ENCODE results near the gene TAS2R38. TPM values are rescaled to one million over a fixed set of nuclear protein-coding genes. Genes with fewer than 3 reads are reported as not detected.

Gene TAS2R38
- total RNA-seq, 2 donors from 2014 or later = not detected

DNA sequence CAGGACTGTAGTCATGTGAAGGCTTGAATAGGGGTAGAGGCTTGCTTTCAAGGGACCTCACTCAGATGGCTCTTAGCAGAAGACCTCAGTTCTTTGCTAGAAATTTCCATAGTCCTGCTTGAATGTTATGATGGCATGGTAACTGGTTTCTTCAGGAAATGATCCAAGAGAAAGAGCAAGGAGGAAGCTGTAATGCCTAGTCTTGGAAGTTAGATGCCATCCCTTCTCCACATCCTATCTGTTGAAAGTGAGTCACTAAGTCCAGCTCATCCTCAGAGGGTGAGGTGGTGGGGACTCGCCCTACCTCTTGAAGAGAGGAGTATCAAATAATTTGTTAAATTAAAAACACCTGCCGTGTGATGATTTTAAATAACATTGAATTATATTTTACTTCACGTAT, 26.7 kb upstream of the TAS2R38 start:
- DNase-seq = no peak
- no peaks in the 10 kb centered on the region for H3K36me3 Mint-ChIP-seq (ENCODE audit: low read depth)
- no peak overlapping the region for H3K4me3 Mint-ChIP-seq
- H3K4me1 Mint-ChIP-seq = peaks cover 6% of the 10 kb centered on the region
- Histone ChIP-seq H3K9me3 (ENCODE audit: control insufficient read depth, low read length) (no peaks in the 10 kb centered on the region), H3K9ac (ENCODE audit: extremely low read depth, low read length, poor library complexity, severe bottlenecking) (no peak overlapping the region), H3K4me3 (ENCODE audit: low read length) (no peak overlapping the region), H3K4me1 (ENCODE audit: control insufficient read depth, insufficient read depth, low read length) (no peaks in the 10 kb centered on the region), H3K36me3 (ENCODE audit: control insufficient read depth, insufficient read depth, low read length) (no peaks in the 10 kb centered on the region), H3K27me3 (ENCODE audit: control insufficient read depth, insufficient read depth, low read length, poor library complexity, severe bottlenecking) (no peaks in the 10 kb centered on the region), H3K27ac (ENCODE audit: low read depth, low read length) (no peak overlapping the region)
- H3K9me3 Mint-ChIP-seq = no peaks in the 10 kb centered on the region
- 92% methylated on average over 3 of the region's 3 CpGs; no CpG with 5 or more reads in 1 of the 2 experiments for WGBS, 2 experiments (ENCODE audit: insufficient coverage in 1 of 2, insufficient read length in 1 of 2)
- H3K27ac Mint-ChIP-seq = no peak overlapping the region
- no peak for TF ChIP-seq CTCF (conservative IDR thresholded peaks at IDR 0.05)
- peaks cover 8% of the 10 kb centered on the region for H3K27me3 Mint-ChIP-seq (ENCODE audit: insufficient read depth)

GRCh38 chr7:141999058-141999623, 25.6 kb upstream of the TAS2R38 start:
- 71 to 79% methylated on average over 3 to 4 of the region's 4 CpGs for WGBS, 2 experiments (ENCODE audit: insufficient coverage in 1 of 2, insufficient read length in 1 of 2)
- no peaks in the 10 kb centered on the region for H3K9me3 ChIP-seq (ENCODE audit: control insufficient read depth, low read length)
- H3K27ac Mint-ChIP-seq = no peak overlapping the region
- no peak for TF ChIP-seq CTCF (conservative IDR thresholded peaks at IDR 0.05)
- H3K9ac ChIP-seq (ENCODE audit: extremely low read depth, low read length, poor library complexity, severe bottlenecking) = no peak overlapping the region
- no peak overlapping the region for H3K27ac ChIP-seq (ENCODE audit: low read depth, low read length)
- no peaks in the 10 kb centered on the region for H3K27me3 ChIP-seq (ENCODE audit: control insufficient read depth, insufficient read depth, low read length, poor library complexity, severe bottlenecking)
- peaks cover 8% of the 10 kb centered on the region for H3K27me3 Mint-ChIP-seq (ENCODE audit: insufficient read depth)
- no peaks in the 10 kb centered on the region for H3K36me3 Mint-ChIP-seq (ENCODE audit: low read depth)
- no peaks in the 10 kb centered on the region for H3K36me3 ChIP-seq (ENCODE audit: control insufficient read depth, insufficient read depth, low read length)
- H3K9me3 Mint-ChIP-seq = no peaks in the 10 kb centered on the region
- no peaks in the 10 kb centered on the region for H3K4me1 ChIP-seq (ENCODE audit: control insufficient read depth, insufficient read depth, low read length)
- H3K4me3 ChIP-seq (ENCODE audit: low read length) = no peak overlapping the region
- H3K4me1 Mint-ChIP-seq = peaks cover 12% of the 10 kb centered on the region
- no peak for DNase-seq
- no peak overlapping the region for H3K4me3 Mint-ChIP-seq

DNA sequence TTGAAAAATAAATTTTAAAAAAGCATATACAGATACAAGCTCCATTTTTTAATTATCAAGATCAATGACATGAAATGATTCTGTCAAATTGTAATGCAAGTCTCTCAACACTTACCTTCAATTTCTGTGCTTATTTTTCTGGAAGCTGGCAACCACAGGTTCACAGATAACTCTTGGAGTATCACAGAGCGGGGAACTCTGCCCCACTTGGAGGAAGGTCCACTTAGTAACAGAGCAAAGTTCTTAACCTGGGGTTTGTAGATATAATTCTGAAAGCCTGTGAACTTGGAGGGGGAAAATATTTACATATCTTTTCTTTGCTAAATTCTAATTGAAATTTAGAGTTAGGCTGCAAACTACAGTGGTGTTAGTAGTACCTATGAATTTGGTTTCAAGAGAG, 19.8 kb upstream of the TAS2R38 start:
- no peak for TF ChIP-seq CTCF (conservative IDR thresholded peaks at IDR 0.05)
- Histone ChIP-seq H3K36me3 (ENCODE audit: control insufficient read depth, insufficient read depth, low read length) (no peaks in the 10 kb centered on the region), H3K9me3 (ENCODE audit: control insufficient read depth, low read length) (no peaks in the 10 kb centered on the region), H3K9ac (ENCODE audit: extremely low read depth, low read length, poor library complexity, severe bottlenecking) (no peak overlapping the region), H3K4me1 (ENCODE audit: control insufficient read depth, insufficient read depth, low read length) (no peaks in the 10 kb centered on the region), H3K4me3 (ENCODE audit: low read length) (no peak overlapping the region), H3K27me3 (ENCODE audit: control insufficient read depth, insufficient read depth, low read length, poor library complexity, severe bottlenecking) (peaks cover 5% of the 10 kb centered on the region), H3K27ac (ENCODE audit: low read depth, low read length) (no peak overlapping the region)
- Mint-ChIP-seq H3K9me3 (peaks cover 2% of the 10 kb centered on the region), H3K27me3 (ENCODE audit: insufficient read depth) (peaks cover 4% of the 10 kb centered on the region), H3K4me1 (peaks cover 19% of the 10 kb centered on the region), H3K36me3 (ENCODE audit: low read depth) (no peaks in the 10 kb centered on the region), H3K4me3 (no peak overlapping the region), H3K27ac (no peak overlapping the region)
- no peak for DNase-seq
- 96 to 100% methylated on average over 1 of the region's 1 CpG for WGBS, 2 experiments (ENCODE audit: insufficient coverage in 1 of 2, insufficient read length in 1 of 2)
